Neuronal stem cell (in vitro differentiated cells): ENCODE measurements around the gene LMTK3.

ENCODE experiments used
- DNase-seq: peaks from one replicate; pipeline ENCODE4 v3.0.0-alpha.2; 2013; ENCODE audit warnings: low spot score
- H2AFZ ChIP-seq: one replicate; pipeline ENCODE4 v1.6.1; 2013; ENCODE audit warnings: mild to moderate bottlenecking, low read length, inconsistent platforms
- H2AK5ac ChIP-seq: 2 replicates; pipeline ENCODE4 v1.6.1; 2013; ENCODE audit warnings: low read depth, mild to moderate bottlenecking, inconsistent platforms, low read length, moderate library complexity, mixed read lengths
- H2BK120ac ChIP-seq: 2 replicates; pipeline ENCODE4 v1.6.1; 2013; ENCODE audit warnings: low read depth, mild to moderate bottlenecking, inconsistent platforms, low read length, moderate library complexity, mixed read lengths
- H2BK12ac ChIP-seq: one replicate; pipeline ENCODE4 v1.6.1; 2013; ENCODE audit warnings: low read length, inconsistent platforms
- H2BK15ac ChIP-seq: 2 replicates; pipeline ENCODE4 v1.6.1; 2013; ENCODE audit warnings: mild to moderate bottlenecking, low read length, inconsistent platforms, mixed read lengths
- H2BK5ac ChIP-seq: one replicate; pipeline ENCODE4 v1.6.1; 2013; ENCODE audit warnings: inconsistent platforms, mild to moderate bottlenecking, low read length, moderate library complexity
- H3K14ac ChIP-seq: one replicate; pipeline ENCODE4 v1.6.1; 2013; ENCODE audit warnings: low read length, inconsistent platforms
- H3K18ac ChIP-seq: 2 replicates; pipeline ENCODE4 v1.6.1; 2013; ENCODE audit warnings: low read length, inconsistent platforms
- H3K23ac ChIP-seq: 2 replicates; pipeline ENCODE4 v1.6.1; 2013; ENCODE audit warnings: low read depth, mild to moderate bottlenecking, mixed read lengths, low read length, inconsistent platforms; ENCODE audit not compliant: poor library complexity
- H3K27ac ChIP-seq: replicated peaks from 3 replicates; pipeline ENCODE4 v1.5.1; 2013; ENCODE audit warnings: low read length, inconsistent platforms
- H3K27me3 ChIP-seq, 3 experiments: 2 replicates each; pipeline ENCODE4 v1.6.1; 2013; ENCODE audit warnings: low read length in 3 of 3, mild to moderate bottlenecking in 2 of 3, inconsistent platforms in 1 of 3, low read depth in 1 of 3, mixed read lengths in 1 of 3, moderate library complexity in 1 of 3; ENCODE audit not compliant: control insufficient read depth in 3 of 3, insufficient read depth in 3 of 3
- H3K36me3 ChIP-seq, 2 donors: replicated peaks in 1 of 2; 2 replicates each; pipeline ENCODE4 v1.6.1; 2013; ENCODE audit warnings: low read length in 2 of 2; ENCODE audit not compliant: control insufficient read depth in 2 of 2, insufficient read depth in 2 of 2
- H3K4ac ChIP-seq: 2 replicates; pipeline ENCODE4 v1.6.1; 2013; ENCODE audit warnings: inconsistent platforms, mild to moderate bottlenecking, low read length, moderate library complexity
- H3K4me1 ChIP-seq, 2 donors: 1 replicate in 1 of 2; 2 replicates in 1 of 2; pipeline ENCODE4 v1.6.1; 2013; ENCODE audit warnings: low read length in 2 of 2, low read depth in 1 of 2; ENCODE audit not compliant: control insufficient read depth in 2 of 2, insufficient read depth in 1 of 2
- H3K4me2 ChIP-seq: one replicate; pipeline ENCODE4 v1.6.1; 2013; ENCODE audit warnings: mild to moderate bottlenecking, low read length, inconsistent platforms; ENCODE audit not compliant: insufficient read depth, poor library complexity, severe bottlenecking
- H3K4me3 ChIP-seq, 2 donors: 2 replicates each; pipeline ENCODE4 v1.5.1; 2013; ENCODE audit warnings: low read length in 2 of 2, mild to moderate bottlenecking in 2 of 2, inconsistent platforms in 1 of 2, moderate library complexity in 1 of 2
- H3K79me1 ChIP-seq: one replicate; pipeline ENCODE4 v1.6.1; 2013; ENCODE audit warnings: low read depth, mild to moderate bottlenecking, inconsistent platforms, low read length, moderate library complexity
- H3K9ac ChIP-seq: one replicate; pipeline ENCODE4 v1.6.1; 2013; ENCODE audit warnings: mild to moderate bottlenecking, low read depth, low read length, inconsistent platforms; ENCODE audit not compliant: poor library complexity
- H3K9me3 ChIP-seq, 2 donors: replicated peaks in 1 of 2; 2 replicates each; pipeline versions ENCODE3 to v1.6.1; 2013; ENCODE audit warnings: low read length in 2 of 2, mild to moderate bottlenecking in 2 of 2, inconsistent platforms in 1 of 2, low read depth in 1 of 2, mixed read lengths in 1 of 2, moderate library complexity in 1 of 2; ENCODE audit not compliant: control insufficient read depth in 2 of 2, insufficient read depth in 1 of 2
- H4K8ac ChIP-seq: one replicate; pipeline ENCODE4 v1.6.1; 2013; ENCODE audit warnings: low read depth, mild to moderate bottlenecking, inconsistent platforms, low read length, moderate library complexity
- H4K91ac ChIP-seq: one replicate; pipeline ENCODE4 v1.6.1; 2013; ENCODE audit warnings: low read length, low read depth, mild to moderate bottlenecking, inconsistent platforms; ENCODE audit not compliant: poor library complexity
- WGBS, 2 donors: extraction: QIAGEN DNeasy Blood & Tissue Kit; methylation state at CpG; one replicate each; pipeline ENCODE4 v1.1.7; 2013; ENCODE audit warnings: missing lambda C conversion rate in 2 of 2, mixed read lengths in 1 of 2; ENCODE audit not compliant: insufficient read length in 2 of 2, insufficient replicate concordance in 1 of 2; ENCODE audit errors: extremely low coverage in 2 of 2; 5-methylcytosine and 5-hydroxymethylcytosine counted together

The LMTK3 gene

GRCh38 chr19:48543121-48543710 is 31.6 kb upstream of the LMTK3 start:
- H2BK5ac ChIP-seq, result peak overlapping the region; percentile 53
- peak overlapping the region; percentile 44 for H3K9ac ChIP-seq
- H2BK12ac ChIP-seq, result peak overlapping the region; percentile 58
- no CpG with 5 or more reads among the region's 19 CpGs for WGBS, 2 donors
- peak overlapping the region; percentile 47 for H2AK5ac ChIP-seq
- H2BK120ac ChIP-seq, result no peak overlapping the region
- H3K27ac ChIP-seq, result no peak overlapping the region
- H4K91ac ChIP-seq, result no peak overlapping the region
- peak overlapping the region; percentile 54 for H2BK15ac ChIP-seq
- no peak overlapping the region for H3K4me3 ChIP-seq
- peak overlapping the region; percentile 22 for H3K23ac ChIP-seq
- peaks cover 2 to 5% of the 10 kb centered on the region in 2 donors for H3K4me1 ChIP-seq
- H2AFZ ChIP-seq, result peak overlapping the region; percentile 89
- no peak overlapping the region for H4K8ac ChIP-seq
- H3K9me3 ChIP-seq, result no peaks in the 10 kb centered on the region
- H3K14ac ChIP-seq, result peak overlapping the region; percentile 0
- H3K79me1 ChIP-seq, result peaks cover 2% of the 10 kb centered on the region
- H3K4ac ChIP-seq, result no peak overlapping the region
- no peak overlapping the region for H3K4me2 ChIP-seq
- H3K27me3 ChIP-seq, result peaks cover 0 to 4% (median 0%) of the 10 kb centered on the region in 3 experiments
- peak overlapping the region; percentile 91 for H3K18ac ChIP-seq
- no peak for DNase-seq
- H3K36me3 ChIP-seq, result no peaks in the 10 kb centered on the region

DNA sequence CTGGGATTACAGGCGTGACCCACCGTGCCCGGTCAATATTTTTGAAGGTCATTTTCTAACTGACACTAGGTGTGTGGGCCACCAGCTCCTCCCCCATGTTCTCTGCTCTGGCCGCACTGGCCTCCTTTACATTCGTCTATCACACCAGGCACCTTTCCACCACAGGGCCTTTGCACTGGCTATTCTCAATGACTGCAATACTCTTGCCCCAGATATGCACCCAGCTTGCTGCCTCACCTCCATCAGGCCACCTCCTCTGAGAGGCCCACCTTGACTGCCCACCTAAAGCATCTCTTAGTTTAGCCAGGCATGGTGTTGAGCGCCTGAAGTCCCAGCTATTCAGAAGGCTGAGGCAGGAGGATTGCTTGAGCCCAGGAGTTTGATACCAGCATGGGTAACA is 30.2 kb upstream of the LMTK3 start:
- H4K8ac ChIP-seq, result no peak overlapping the region
- WGBS, 2 donors, result no CpG with 5 or more reads among the region's 6 CpGs

DNA sequence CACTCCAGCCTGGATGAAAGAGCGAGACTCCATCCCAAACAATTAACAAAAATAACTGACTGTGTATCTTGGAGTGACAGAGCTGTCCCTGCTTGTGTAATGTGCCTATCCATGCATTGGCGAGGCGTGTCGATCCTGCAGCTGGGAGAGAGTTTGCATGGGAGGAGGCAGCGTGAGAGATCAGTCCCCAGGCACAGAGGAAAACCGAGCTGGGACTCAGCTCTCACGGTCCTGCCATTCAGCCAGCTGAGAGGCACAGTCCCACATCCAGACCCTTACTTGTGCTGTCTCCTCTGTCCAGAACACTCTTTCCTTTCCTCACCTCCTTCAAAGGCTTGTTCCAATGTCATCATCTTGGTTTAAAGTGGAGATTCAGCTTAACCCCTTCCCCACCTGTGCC is 28.5 kb upstream of the LMTK3 start:
- no peak overlapping the region for H3K4me2 ChIP-seq
- H2AFZ ChIP-seq, result no peak overlapping the region
- no peak overlapping the region for H3K23ac ChIP-seq
- no peak overlapping the region for H2AK5ac ChIP-seq
- no peak overlapping the region for H3K4me3 ChIP-seq
- H3K36me3 ChIP-seq, result no peaks in the 10 kb centered on the region
- H4K8ac ChIP-seq, result peak overlapping the region; percentile 43
- peaks cover 2% of the 10 kb centered on the region for H3K79me1 ChIP-seq
- no peak overlapping the region for H3K27ac ChIP-seq
- peak overlapping the region; percentile 2 for H3K18ac ChIP-seq
- H3K4ac ChIP-seq, result no peak overlapping the region
- H3K27me3 ChIP-seq, result no peaks in the 10 kb centered on the region
- no peak overlapping the region for H4K91ac ChIP-seq
- WGBS, 2 donors, result no CpG with 5 or more reads among the region's 7 CpGs
- no peak overlapping the region for H2BK120ac ChIP-seq
- no peak for DNase-seq
- H3K9ac ChIP-seq, result no peak overlapping the region
- no peak overlapping the region for H3K14ac ChIP-seq
- H2BK12ac ChIP-seq, result no peak overlapping the region
- no peak overlapping the region for H2BK5ac ChIP-seq
- H3K9me3 ChIP-seq, result no peaks in the 10 kb centered on the region
- no peak overlapping the region for H2BK15ac ChIP-seq
- peaks cover under 1 to 5% of the 10 kb centered on the region in 2 donors for H3K4me1 ChIP-seq

More for the DNA sequence above, 30.2 kb upstream of the LMTK3 start:
- Histone ChIP-seq H2AK5ac (no peak overlapping the region), H2BK15ac (no peak overlapping the region), H3K4me2 (no peak overlapping the region), H3K27me3 (peaks cover 0 to 4% (median 0%) of the 10 kb centered on the region in 3 experiments), H3K23ac (no peak overlapping the region), H3K79me1 (peaks cover 2% of the 10 kb centered on the region), H3K4me1 (peaks cover 2 to 5% of the 10 kb centered on the region in 2 donors), H3K9ac (no peak overlapping the region), H3K27ac (no peak overlapping the region), H3K14ac (no peak overlapping the region), H3K9me3 (no peaks in the 10 kb centered on the region), H4K91ac (no peak overlapping the region), H3K18ac (no peak overlapping the region), H2BK5ac (no peak overlapping the region), H3K4ac (no peak overlapping the region), H2BK12ac (no peak overlapping the region), H3K4me3 (no peak overlapping the region), H2BK120ac (no peak overlapping the region), H2AFZ (no peak overlapping the region), H3K36me3 (no peaks in the 10 kb centered on the region)
- no peak for DNase-seq

DNA sequence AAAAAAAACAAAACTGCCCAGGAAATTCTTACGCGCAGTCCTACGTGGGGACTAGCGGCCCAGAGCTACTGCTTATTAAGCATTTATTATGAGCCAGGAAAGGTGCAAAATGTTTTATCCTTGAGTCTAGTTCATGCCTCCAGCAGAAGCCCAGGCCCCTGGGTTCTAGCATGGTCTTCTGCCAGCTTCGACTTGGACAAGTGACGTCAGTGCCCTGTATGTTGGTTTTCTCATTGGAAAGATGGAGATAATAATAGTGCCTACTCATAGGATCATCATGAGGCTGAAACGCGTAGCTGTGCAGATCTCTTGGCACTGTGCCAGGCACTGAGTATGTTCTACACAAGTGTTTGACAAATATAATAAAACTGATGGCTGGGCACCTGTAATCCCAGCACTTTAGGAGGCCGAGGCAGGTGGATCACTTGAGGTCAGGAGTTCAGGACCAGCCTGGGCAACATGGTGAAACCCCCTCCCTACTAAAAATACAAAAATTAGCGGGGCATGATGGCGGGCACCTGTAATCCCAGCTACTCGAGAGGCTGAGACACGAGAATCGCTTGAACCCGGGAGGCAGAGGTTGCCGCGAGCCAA is 28.0 kb upstream of the LMTK3 start:
- peaks cover 2% of the 10 kb centered on the region for H3K79me1 ChIP-seq
- H3K27me3 ChIP-seq, result no peaks in the 10 kb centered on the region
- H3K4ac ChIP-seq, result no peak overlapping the region
- no peak overlapping the region for H3K18ac ChIP-seq
- H2BK15ac ChIP-seq, result no peak overlapping the region
- no peak overlapping the region for H2AFZ ChIP-seq
- H2BK12ac ChIP-seq, result no peak overlapping the region
- H3K4me3 ChIP-seq, result no peak overlapping the region
- no peaks in the 10 kb centered on the region for H3K36me3 ChIP-seq
- peaks cover 0 to 5% of the 10 kb centered on the region in 2 donors for H3K4me1 ChIP-seq
- H2BK5ac ChIP-seq, result no peak overlapping the region
- no peak overlapping the region for H4K8ac ChIP-seq
- WGBS, 2 donors, result no CpG with 5 or more reads among the region's 17 CpGs
- DNase-seq, result no peak
- H3K23ac ChIP-seq, result no peak overlapping the region
- no peak overlapping the region for H2AK5ac ChIP-seq
- no peak overlapping the region for H3K9ac ChIP-seq
- H2BK120ac ChIP-seq, result no peak overlapping the region
- H3K14ac ChIP-seq, result no peak overlapping the region
- no peaks in the 10 kb centered on the region for H3K9me3 ChIP-seq
- H3K4me2 ChIP-seq, result no peak overlapping the region
- no peak overlapping the region for H3K27ac ChIP-seq
- no peak overlapping the region for H4K91ac ChIP-seq
